GM12872 (cell line): Measurements from ENCODE around the gene ASS1.

Source experiments
- CTCF ChIP-seq: IDR thresholded peaks from 3 replicates; pipeline ENCODE4 v1.5.1; 2011; ENCODE audit warnings: low read depth, mild to moderate bottlenecking, low read length, moderate library complexity; ENCODE audit not compliant: insufficient read depth

Gene ASS1

GRCh38 chr9:130482463-130482862, 37.7 kb downstream of the ASS1 start:
- no peak for TF ChIP-seq CTCF

GRCh38 chr9:130483371-130483971, 38.7 kb downstream of the ASS1 start:
- no peak for TF ChIP-seq CTCF

- no peak for TF ChIP-seq CTCF
Observed at GRCh38 chr9:130484362-130485072, 39.8 kb downstream of the ASS1 start.

GRCh38 chr9:130486103-130486502, 41.3 kb downstream of the ASS1 start:
- TF ChIP-seq CTCF: no peak

- no peak for TF ChIP-seq CTCF
Observed at GRCh38 chr9:130487500-130487899, 42.7 kb downstream of the ASS1 start.

GRCh38 chr9:130488621-130489330, 44.0 kb downstream of the ASS1 start:
- TF ChIP-seq CTCF: no peak

- no peak for TF ChIP-seq CTCF
Observed at GRCh38 chr9:130490981-130491380, 46.2 kb downstream of the ASS1 start.
